HL-60 (cell line): ENCODE results near the gene METTL16.

Experiments
- GABPA ChIP-seq: IDR thresholded peaks from 2 replicates; pipeline ENCODE4 v1.6.1; 2012; ENCODE audit warnings: low read depth
- POLR2AphosphoS5 ChIP-seq: IDR thresholded peaks from 2 replicates; pipeline ENCODE4 v1.6.1; 2012; ENCODE audit warnings: low read depth
- TF ChIP-seq, protein P1 (sequence below): IDR thresholded peaks from one replicate; pipeline ENCODE4 v1.5.1; 2011; ENCODE audit warnings: low read length, control low read depth, inconsistent platforms; ENCODE audit not compliant: insufficient read depth

DNA sequence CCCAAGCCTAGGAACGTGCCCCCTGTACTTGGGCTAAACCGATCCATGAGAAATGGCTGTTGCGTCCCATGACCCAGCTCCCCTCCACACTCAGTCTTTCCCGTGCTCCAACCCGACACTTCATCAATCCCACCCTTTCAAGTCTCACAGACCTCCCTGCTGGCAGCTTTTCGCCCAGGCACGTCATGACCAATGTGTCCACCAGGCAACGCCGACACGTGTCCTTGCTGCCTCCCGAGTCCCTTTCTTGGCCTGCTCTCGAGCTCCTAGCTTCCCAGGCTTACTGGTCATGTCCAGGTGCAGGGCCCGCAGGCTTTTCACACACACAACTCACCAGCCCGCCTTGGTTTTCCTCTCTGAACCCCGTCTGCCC is 123.0 kb downstream of the METTL16 start:
- TF ChIP-seq, protein P1, sequence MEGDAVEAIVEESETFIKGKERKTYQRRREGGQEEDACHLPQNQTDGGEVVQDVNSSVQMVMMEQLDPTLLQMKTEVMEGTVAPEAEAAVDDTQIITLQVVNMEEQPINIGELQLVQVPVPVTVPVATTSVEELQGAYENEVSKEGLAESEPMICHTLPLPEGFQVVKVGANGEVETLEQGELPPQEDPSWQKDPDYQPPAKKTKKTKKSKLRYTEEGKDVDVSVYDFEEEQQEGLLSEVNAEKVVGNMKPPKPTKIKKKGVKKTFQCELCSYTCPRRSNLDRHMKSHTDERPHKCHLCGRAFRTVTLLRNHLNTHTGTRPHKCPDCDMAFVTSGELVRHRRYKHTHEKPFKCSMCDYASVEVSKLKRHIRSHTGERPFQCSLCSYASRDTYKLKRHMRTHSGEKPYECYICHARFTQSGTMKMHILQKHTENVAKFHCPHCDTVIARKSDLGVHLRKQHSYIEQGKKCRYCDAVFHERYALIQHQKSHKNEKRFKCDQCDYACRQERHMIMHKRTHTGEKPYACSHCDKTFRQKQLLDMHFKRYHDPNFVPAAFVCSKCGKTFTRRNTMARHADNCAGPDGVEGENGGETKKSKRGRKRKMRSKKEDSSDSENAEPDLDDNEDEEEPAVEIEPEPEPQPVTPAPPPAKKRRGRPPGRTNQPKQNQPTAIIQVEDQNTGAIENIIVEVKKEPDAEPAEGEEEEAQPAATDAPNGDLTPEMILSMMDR: no peak
- TF ChIP-seq POLR2AphosphoS5: no peak
- no peak for TF ChIP-seq GABPA
